ENCODE data around the gene PDE8B.

- TF ChIP-seq EZH2 (IDR thresholded peaks at IDR 0.05), result no peak
- TF ChIP-seq POLR2AphosphoS5 (IDR thresholded peaks at IDR 0.05; ENCODE audit: borderline replicate concordance, low read depth, low read length), result no peak
- TF ChIP-seq FOXP2 (optimal IDR thresholded peaks at IDR 0.05; ENCODE audit: control extremely low read depth, extremely low read length, insufficient read depth), result no peak
These were observed 12.2 kb downstream of the PDE8B start for GRCh38 chr5:77222722-77223121.

Data from SK-N-MC (cell line).